T-helper 2 cell (primary cell): ENCODE results near the gene HDGF.

Experiments used
- DNase-seq, 5 experiments: peaks; one replicate each; pipeline versions ENCODE4 v3.0.0 to v3.0.0-alpha.2; 2012 to 2022

Gene HDGF

DNA sequence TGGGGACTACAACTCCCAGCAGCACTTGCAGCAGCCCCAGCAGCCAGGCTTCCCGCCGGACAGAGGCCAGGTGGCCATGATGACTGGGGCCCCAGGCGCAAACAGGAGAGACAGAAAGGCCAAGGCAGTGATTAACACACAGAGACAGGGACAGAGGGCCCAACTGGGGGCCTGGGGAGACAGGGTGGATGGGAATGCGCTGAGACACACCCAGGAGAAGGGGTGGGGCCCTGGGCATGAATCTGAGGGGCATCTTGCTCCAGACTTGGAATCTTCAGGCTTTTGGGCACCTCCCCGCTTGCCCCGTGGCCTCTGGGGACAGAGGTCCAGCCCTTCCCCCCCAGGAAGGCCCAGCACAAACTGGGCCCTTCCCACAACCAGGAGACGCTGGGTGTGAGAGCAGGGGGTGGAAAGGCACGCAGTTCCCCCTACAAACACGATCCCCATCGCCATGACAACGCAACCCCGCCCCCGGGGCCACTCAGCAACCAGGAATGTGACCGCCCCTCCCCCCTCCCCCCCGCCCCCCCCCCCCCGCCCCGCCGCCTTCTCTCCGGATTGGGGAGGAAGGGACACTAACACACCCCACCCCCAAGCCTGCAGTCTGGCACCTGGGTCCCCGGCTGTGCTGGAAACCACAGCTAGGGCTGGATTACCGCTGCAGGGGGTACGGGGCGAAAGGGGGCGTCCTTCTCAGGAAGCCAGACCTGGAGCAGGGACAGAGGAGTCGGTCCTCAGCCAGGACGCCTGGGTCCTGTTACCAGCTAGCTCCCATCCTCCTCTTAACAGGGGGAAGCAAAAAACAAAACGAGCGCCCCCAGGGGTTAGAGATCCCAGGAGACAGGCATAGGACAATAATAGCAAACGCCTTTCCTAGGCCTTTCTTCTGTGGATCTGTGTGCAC lies 4.5 kb downstream of the HDGF start:
- DNase-seq: peak; percentile 24 to 76 (median 52)

DNA sequence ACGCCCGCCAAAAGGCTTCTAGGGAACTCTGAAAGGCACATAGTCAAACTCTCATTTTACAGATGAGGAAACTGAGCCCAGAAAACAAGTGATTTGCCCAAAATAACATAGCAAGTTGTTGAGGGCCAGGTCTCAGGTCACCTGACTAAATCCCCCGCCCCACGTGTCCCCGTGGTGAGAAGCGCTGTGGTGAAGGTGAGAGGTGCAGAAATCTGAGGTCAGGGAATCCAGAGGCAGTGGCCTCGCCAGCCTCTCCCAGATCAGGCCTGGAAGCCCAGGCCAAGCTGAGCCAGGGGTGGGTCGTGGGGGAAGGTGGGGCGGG lies 5.1 kb downstream of the HDGF start:
- peak in 1 of 5 experiments; percentile 45 for DNase-seq

DNA sequence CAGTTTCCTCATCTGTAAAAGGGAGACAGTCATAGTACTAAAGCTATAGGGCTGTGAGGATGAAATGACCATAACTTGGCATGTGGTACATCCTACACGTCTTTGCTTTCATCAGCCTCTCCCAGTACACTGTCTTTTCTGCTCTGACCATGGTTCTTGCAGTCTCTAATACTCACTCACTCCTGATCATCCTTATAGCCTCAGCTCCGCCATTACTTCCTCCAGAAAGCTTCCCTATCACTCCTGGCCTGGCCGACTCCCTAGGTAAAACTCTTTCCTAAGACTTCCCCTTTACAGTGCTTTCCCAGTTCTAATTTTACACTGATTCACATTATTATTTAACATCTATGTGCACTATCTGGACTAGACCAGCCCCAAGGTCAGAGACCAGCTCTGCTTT lies 5.6 kb downstream of the HDGF start:
- no peak for DNase-seq

DNA sequence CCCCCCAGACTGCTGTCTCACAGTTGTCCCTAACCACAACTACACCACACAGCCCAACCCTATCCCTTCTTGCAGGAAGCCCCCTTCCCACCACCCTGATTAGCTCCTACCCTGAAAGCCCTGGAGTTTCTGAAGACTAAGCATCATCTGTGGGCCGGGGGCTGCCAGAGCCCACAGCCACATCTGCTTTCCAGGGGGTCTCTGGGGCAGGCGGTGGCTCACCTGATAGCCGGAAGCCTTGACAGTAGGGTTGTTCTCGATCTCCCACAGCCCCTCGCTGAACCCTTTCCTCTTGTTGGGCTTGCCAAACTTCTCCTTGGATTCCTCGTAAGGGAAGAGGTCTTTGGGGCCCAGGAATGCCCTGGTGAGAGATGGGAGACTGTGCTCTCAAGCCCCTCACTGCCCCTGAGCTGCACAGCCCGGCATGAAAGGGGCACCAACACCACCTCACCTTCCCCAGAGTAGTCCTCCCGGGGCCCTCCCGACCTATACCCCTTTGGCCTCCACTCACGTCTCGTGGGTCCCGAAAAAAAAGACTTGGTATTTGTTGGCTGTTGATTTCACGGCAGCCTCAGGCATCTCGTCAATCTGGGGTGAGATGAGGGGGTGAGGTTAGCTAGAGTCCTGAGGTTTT lies 6.6 kb downstream of the HDGF start:
- DNase-seq: no peak

DNA sequence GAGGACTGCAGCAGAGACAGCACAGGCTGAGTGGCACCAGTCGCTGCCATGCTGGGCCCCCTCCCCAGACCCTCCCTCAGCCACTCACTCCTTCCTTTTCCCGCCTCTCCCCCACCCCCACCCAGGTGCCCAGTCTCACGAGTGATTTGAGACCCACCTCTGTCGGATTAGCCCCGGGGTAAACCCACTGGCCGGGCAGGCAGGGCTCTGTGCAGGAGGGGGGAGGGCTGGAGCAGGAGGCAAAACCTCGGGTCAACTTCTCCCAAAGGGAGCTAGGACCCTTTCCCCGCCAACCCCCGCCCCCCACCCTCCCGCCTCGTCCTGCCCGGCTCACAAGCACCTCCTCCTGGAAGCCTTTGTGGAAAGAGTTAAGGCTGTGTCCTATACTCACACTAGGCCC lies 7.1 kb downstream of the HDGF start:
- DNase-seq: no peak

DNA sequence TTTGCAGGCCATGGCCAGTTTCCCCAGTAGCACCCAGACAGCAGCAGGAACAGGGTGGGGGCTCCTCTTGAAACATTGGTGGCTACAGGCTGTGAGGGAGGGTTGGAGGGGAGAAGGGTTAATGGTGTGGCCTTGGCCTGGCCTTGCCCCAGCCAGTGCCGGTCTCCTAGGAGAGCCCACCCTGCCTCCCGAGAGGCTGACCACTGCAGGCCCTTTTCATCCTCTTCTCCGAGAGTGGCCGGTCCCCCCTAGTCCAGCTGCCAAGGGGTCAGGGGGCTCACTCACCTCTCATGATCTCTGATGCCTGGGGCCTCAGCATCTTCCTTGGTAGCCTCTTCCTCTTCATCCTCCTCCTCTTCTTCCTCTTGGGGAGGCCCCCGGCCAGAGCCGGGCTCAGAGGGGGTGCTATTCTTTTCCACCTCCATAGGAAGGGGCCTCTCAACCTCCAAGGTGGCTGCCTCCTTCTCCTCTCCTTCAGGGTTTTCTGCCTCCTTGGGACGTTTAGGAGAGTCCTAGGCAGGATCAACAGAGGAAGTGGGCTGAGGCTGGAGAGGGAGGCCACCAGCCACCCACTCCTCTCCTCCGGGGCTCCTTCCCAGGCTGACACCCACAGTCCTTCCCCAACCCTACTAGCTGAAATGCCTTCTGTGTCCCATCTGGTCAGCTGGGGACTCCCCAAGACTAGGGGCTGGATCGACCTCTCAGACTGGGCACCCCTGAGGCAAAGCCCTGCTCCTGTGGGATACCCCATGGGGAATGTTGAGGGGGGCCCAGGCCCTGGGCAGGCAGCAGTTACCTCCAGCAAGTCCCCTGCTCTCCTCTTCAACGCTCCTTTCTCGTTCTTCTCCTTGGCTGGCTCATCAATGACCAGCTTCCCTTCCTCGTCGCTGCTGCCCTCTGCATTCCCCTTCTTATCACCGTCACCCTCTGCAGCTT lies 7.8 kb downstream of the HDGF start:
- DNase-seq: no peak

DNA sequence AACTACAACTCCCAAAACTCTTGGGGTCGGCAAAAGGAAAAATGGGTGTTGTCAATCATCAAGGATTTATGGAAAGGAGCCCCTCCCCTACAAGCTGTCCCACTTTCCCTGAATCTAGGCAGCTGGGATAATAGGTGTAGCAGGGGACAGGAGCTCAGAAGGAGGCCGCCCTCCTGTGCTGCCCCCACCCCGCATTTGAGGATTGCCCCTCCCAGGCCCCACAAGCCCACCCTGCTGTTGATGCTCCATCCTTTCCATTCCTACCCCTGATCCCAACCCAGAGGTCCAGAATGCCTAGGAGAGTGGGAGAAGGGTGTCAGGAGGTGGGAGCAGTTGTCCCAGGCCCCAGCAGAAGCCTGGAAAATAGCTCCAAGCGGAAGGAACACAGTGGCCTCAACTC lies 8.7 kb downstream of the HDGF start:
- DNase-seq: no peak

DNA sequence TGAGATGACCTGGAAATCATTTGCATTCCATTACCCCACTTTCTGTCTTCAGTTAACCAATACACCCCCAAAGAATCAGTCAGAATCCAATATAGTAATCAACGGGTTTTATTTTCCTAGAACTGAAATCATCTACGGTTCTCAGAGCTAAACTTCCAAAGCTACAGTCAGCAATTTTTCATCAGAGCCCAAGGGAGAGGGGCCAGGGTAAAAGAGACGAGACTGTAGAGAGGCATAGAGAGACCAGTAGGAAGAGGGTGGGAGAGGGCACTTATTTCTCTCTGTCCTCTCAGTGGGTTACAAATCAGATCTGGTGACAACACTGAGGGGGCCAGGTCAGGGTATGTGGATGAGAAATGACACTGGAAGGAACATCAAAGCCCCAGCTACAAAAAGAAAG lies 9.5 kb downstream of the HDGF start:
- no peak for DNase-seq

DNA sequence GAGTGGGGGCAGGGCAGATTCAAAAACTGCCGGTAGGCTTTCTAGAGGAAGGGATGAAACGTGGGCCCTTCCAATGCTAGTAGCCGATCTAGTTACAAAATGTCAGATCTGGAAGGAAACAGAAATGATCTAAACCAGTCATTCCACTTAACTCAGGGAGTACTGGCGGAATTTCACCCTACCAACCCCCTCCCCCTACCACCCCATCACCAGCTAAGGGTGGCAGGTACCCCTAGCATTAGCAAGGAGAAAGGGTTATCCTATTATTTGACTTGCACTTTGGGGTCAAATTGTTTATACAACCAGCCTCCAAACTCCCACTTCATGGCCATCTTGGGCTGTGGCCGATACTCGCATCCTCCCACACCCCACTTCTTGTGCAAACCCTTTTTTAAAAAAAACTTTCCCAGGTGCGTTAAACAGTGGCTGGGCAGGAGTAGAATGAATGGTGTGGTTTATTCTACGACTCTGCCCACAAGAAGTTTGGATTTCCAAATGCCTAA lies 9.9 kb downstream of the HDGF start:
- no peak for DNase-seq

DNA sequence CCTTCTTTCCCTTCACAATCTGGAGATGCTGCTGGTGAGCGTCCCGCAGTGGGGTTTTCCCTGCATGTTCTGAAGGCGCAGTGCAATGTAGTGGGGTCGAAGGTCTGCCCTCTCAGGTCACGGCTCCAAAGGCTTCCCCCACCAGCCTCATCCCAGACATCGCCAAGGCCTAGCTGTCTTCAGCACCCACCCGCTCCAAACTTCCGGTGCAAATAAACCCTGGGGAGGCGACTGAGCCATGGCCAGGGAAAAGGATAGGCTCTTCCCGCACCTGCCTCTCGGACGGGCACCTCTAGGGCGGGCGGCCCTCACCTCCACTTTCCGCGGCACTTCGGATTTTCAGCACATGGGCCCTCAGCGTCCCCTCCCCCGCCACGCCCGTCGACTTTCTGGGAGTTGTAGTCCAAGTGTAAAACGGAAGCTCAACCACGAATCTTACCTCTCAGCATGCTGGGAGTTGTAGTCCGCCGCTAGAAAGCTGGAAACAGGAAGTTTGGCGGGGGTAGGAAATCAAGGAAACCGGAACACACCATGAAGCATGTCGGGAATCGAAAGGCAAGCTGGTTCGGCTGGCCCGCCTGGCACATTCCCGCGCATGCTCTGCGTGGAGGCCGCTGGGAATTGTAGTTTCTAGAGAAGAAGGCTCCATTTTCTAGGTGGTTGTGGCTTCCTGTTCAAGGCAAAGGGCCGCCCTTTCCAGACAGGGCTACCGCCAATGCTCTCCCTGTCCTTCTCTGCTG lies 10.6 kb downstream of the HDGF start, which contains the start of gene MRPL24:
Gene MRPL24 (minus strand): TSS at position 348 of the 740 bp plus-strand sequence. CDS start 2,384 bp downstream, outside the sequence.
- DNase-seq: peak; percentile 84 to 100 (median 95)

DNA sequence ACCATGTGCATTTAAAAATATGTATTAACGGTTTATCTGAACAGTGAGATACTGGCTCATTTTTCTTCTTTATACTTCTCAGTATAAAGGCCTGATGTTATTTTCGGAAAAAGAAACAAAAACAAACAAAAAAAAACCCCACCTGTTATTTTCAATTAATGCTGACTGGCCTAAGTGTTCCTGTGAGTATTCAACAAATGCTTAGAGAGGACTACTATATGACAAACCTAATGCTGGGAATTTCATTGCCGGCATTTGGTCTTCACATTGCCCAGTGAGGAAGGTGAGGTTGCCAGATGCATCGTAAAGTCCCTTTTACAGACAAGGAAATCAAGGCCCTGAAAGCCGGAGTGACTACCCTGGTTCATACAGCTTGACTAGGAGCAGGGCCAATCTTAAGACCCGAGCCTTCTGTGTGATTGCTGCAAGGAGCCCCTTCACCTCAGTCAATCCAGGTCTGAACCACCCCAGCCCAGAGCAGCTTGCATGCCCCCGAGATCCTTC lies 11.2 kb downstream of the HDGF start:
- no peak for DNase-seq

DNA sequence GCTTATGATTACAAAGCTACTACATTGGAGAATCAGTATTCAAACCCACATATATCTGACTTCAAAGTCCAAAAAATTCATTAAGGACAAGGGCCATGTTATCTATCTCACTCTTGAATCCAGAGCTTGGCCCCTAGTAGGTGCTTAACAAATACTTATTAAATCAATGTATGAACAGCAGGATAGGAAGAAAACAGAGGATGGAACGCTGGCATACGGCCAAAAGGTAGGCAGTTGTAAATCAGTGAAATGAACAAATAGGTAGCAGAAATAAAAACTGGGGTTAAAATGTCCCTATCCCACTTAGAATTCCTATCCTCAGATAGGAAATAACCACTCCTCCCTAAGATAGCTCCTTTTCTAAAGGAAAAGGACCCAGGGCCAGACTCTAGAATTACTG lies 12.6 kb downstream of the HDGF start:
- no peak for DNase-seq

DNA sequence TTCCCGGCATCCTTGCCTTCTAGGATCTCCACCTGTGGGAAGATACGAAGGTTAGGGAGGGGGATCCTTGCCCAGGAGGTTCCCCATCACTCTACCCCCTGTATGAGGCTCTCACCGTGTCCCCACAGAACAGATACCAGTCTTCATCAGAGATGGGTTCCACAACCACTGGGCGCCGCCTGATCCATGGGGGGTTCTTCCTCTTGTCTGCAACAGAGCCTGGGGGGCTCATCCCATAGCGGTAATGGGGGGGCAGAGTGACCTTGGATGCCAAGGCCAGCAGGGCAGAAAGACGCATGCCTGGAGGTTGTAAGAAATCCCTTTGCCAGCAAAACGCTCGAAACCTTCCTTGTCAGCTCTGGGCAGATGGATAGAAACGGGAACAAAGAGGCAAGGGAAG lies 13.1 kb downstream of the HDGF start:
- no peak for DNase-seq

DNA sequence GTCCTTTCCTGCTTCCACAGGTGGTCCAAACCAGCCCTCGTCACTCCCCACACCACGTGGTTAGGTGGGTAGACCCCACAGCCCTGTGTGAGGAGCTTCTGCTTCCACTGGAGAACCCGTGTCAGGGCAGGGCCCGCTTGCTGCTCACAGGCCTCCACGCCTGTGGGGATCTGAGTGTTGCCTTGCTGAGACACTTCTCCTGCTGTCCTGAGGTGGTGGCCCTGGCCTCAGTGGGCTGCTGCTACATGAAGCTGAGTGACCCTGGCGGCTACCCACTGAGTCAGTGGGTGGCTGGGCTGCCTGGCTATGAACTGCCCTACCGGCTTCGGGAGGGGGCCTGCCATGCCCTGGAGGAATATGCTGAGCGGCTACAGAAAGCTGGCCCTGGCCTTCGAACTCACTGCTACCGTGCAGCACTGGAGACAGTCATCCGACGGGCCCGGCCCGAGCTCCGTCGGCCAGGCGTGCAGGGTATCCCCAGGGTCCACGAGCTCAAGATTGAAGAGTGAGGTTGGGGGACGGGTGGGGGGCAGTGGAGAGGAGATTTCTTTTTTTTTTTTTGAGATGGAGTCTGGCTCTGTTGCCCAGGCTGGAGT lies 17.4 kb downstream of the HDGF start:
- no peak for DNase-seq

DNA sequence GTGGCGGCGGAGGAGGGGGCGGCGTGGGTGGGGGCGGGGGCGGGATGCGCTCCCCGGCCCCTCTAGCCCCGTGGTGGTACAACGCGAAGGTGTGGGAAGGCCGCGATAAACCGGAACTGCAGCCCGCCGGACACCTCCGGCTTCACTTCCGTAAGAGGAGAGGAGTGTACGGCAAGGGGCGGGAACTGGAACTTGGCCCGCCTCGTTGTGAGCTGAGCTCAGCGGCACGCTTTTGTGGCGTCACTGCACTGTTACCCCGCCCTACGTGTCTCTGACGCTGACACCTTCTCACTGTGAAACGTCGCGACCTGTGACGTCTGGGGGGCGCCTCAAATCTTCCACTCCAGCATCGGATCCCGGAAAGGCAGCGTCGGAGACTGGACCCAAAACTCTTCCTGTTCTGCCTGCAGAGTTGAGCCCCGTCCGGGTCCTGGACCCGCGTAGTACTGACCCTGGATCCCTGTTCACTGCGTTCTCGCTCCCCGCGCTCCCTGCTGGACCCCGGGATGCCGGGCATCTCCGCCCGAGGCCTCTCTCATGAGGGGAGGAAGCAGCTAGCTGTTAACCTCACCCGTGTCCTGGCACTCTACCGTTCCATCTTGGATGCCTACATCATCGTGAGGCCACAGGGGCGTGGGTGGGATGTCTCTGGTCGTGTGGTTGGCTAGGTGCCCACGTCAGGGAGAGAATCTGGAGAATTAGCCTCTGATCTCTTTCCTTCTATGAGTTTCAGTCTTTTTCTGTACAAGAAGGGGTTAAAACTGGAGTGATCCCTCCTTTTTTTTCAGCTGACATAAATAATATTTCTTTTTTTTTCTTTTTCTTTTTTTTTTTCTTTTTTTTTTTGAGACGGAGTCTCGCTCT lies 22.6 kb downstream of the HDGF start, which contains the start of gene ISG20L2:
Gene ISG20L2 (minus strand): TSS at position 168 of the 864 bp plus-strand sequence. CDS start 1,114 bp downstream, outside the sequence.
- DNase-seq: peak; percentile 84 to 99 (median 94)

DNA sequence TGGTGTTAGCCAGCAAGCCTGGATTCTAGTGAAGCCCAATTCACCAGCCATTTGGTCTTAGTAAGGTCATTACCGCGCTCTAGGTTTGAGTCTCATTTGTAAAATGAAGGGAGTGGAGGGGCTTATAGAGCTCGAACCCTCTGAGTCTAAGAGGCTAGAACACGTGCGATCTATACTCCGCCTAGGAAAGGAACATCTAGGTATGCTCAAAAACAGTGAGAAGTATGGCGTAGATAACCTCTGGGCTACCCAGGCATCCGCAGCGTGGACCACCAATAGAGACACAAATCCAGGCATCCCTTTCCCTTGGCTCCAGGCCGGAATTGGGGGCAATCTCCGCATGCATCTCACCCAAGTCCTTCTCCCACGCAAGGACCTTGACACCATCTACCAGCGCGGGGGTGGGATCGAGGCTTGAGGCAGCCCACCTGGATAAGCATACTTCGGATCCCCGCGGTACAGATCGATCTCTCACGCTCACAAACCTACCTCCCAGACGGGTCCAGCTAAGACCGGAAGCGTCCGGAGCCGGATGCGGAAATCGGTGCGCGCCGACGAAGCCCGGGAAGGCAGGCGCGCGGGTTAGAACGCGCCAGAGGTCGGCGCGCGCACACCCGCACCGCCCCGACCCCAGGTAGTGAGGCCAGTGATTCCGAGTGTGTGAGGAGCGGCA lies 23.4 kb downstream of the HDGF start, which contains the start of gene METTL25B:
Gene METTL25B (plus strand): TSS at position 544 of the 673 bp plus-strand sequence. CDS start 636 bp downstream, outside the sequence.
- DNase-seq: peak in 4 of 5 experiments; percentile 47 to 91 (median 66)

DNA sequence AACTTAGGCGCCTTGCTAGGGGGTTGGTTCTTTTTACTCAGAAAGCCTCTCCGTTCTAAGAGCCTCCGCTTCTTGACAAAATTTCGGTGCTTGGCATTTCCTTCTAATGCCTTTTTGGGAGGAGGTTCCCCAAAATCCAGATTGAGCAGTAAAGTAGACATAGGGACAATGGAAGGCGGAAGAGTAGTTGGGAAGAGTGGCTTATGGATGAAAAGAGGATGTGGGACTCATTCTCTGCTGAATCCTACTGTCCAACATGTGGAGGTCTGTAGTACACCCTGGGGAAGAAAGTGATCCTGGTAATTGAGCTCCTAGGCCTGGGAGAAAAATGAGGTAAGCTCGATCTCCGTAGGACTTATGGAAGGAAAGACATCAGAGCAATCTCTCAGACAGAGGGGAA lies 24.0 kb downstream of the HDGF start:
- DNase-seq: no peak

DNA sequence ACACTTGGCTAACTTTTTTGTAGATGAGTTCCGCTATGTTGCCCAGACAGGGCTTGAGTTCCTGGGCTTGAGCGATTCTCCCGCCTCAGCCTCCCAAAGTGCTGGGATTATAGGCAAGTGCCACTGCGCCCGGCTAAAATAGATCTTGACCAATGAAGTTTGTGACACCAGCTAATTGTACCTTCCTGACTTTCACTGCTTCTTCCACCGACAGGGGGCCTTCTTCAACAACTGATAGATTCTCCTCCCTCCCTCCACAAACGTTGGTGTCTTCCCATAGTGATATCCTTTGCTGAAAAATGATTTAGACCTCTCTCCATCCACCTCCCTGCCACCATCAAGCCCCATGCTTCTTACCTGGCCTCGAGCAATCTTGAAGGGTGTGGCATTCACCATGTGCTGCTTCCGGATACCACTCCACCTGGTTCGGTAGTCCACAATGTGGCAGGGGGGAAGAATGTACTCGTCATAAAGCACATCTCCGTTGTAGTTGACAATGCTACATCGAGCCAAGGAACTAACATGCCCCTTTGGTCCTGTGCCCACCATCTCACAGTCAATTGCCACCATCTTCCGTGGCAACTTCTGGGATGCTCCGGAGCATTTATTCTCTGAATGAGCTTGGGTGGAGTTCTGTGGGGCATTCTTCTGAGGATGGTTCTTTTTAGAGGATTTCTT lies 24.8 kb downstream of the HDGF start:
- peak in 2 of 5 experiments; percentile 30 to 66 for DNase-seq
